SK-N-DZ (cell line): ENCODE results near the gene ENHO.

Source experiments
- DNase-seq: peaks from one replicate; pipeline ENCODE4 v3.0.0-alpha.2; 2015; ENCODE audit warnings: low spot score

The ENHO gene

GRCh38 chr9:34555936-34556525 is 33.2 kb upstream of the ENHO start:
- no peak for DNase-seq

GRCh38 chr9:34555500-34555899 is 32.7 kb upstream of the ENHO start:
- no peak for DNase-seq

GRCh38 chr9:34555002-34555348 is 32.2 kb upstream of the ENHO start:
- peak; percentile 60 for DNase-seq

GRCh38 chr9:34554211-34555001 is 31.6 kb upstream of the ENHO start:
- DNase-seq, result peak; percentile 91

- DNase-seq, result no peak
Measured at GRCh38 chr9:34553511-34554021, 30.8 kb upstream of the ENHO start.

GRCh38 chr9:34552986-34553385 is 30.2 kb upstream of the ENHO start:
- no peak for DNase-seq

GRCh38 chr9:34552606-34552981 is 29.8 kb upstream of the ENHO start:
- no peak for DNase-seq

- DNase-seq, result no peak
Measured at GRCh38 chr9:34551751-34552605, 29.2 kb upstream of the ENHO start.

- no peak for DNase-seq
Measured at GRCh38 chr9:34550681-34551270, 28.0 kb upstream of the ENHO start.

- no peak for DNase-seq
Measured at GRCh38 chr9:34550016-34550680, 27.4 kb upstream of the ENHO start.

- no peak for DNase-seq
Measured at GRCh38 chr9:34549407-34549732, 26.6 kb upstream of the ENHO start.

GRCh38 chr9:34547960-34548611 is 25.3 kb upstream of the ENHO start:
- peak; percentile 87 for DNase-seq

- DNase-seq, result peak; percentile 83
Measured at GRCh38 chr9:34546834-34547827, 24.3 kb upstream of the ENHO start.

GRCh38 chr9:34546102-34546833 is 23.5 kb upstream of the ENHO start:
- DNase-seq, result no peak

GRCh38 chr9:34545497-34545896 is 22.7 kb upstream of the ENHO start:
- DNase-seq, result no peak

GRCh38 chr9:34544035-34544434 is 21.2 kb upstream of the ENHO start:
- DNase-seq, result no peak

GRCh38 chr9:34541540-34541939 is 18.8 kb upstream of the ENHO start:
- DNase-seq, result no peak

- no peak for DNase-seq
Measured at GRCh38 chr9:34540827-34541226, 18.0 kb upstream of the ENHO start.

GRCh38 chr9:34536685-34537084 is 13.9 kb upstream of the ENHO start:
- no peak for DNase-seq
